ENCODE results near the gene OTULIN.

DNA sequence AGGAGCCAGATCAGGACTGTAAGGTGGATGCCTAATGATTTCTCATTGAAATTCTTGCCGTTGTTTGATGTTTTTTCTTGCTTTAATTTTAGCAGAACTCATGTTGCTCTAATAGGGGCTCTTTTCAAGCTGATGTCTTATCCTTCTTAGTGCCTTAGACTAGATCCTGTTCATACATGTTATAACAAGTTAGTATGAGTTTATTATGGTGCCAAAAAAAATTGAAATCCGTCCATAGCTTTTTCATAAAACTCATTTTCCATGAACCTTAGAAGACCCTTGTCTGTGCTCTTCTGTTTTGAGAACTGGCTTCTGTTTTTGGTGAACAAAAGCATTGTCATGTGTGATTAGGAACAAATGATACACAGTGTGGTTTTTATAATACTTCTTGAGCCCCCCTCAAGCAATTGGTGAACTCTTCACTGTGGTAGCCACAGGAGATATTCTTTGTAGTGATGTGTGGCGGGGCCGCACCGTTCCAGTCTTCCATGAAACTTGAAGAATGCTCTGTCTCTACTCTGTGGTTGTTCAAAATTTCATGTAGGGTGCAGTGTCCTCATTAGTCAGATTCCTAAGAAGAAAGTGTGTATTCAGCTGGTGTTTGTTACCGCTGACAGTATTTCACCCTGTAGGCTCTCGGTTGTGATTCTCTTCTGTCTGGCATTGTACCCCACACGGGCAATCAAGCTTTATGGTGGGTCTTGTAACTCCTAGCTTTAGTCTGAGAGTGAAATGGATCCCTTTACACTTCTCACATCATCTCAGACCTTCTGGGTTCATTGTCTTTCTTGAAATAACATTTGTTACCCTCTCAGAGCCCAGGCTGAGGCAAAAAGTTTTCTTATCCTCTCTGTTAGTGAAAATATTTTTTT is 10.7 kb downstream of the OTULIN start:
- TF ChIP-seq, protein P1, sequence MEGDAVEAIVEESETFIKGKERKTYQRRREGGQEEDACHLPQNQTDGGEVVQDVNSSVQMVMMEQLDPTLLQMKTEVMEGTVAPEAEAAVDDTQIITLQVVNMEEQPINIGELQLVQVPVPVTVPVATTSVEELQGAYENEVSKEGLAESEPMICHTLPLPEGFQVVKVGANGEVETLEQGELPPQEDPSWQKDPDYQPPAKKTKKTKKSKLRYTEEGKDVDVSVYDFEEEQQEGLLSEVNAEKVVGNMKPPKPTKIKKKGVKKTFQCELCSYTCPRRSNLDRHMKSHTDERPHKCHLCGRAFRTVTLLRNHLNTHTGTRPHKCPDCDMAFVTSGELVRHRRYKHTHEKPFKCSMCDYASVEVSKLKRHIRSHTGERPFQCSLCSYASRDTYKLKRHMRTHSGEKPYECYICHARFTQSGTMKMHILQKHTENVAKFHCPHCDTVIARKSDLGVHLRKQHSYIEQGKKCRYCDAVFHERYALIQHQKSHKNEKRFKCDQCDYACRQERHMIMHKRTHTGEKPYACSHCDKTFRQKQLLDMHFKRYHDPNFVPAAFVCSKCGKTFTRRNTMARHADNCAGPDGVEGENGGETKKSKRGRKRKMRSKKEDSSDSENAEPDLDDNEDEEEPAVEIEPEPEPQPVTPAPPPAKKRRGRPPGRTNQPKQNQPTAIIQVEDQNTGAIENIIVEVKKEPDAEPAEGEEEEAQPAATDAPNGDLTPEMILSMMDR (IDR thresholded peaks at IDR 0.05; ENCODE audit: borderline replicate concordance, extremely low read depth, low read length, poor library complexity, severe bottlenecking), result no peak
- TF ChIP-seq EZH2 (IDR thresholded peaks at IDR 0.05; ENCODE audit: borderline replicate concordance, low read depth, low read length, severe bottlenecking), result no peak

All from DND-41 (cell line).